Muscle of leg (tissue), 11 donors: ENCODE data around the gene RHEX. TPM values are rescaled to one million over a fixed set of nuclear protein-coding genes. Genes with fewer than 3 reads are reported as not detected.
"Not testable (repeated sequence)": the region's sequence is repeated elsewhere in the genome, so short reads cannot be mapped to it uniquely, and the experiment has no call there.

ENCODE experiments used
- DNase-seq: peaks from one replicate; pipeline ENCODE4 v3.0.0; 2013
- H3K27ac ChIP-seq: one replicate; pipeline ENCODE4 v1.5.1; 2013; ENCODE audit warnings: mild to moderate bottlenecking, low read length, control low read depth
- H3K27me3 ChIP-seq: one replicate; pipeline ENCODE4 v1.6.1; 2013; ENCODE audit warnings: low read length; ENCODE audit not compliant: control insufficient read depth, insufficient read depth
- H3K36me3 ChIP-seq: one replicate; pipeline ENCODE4 v1.6.1; 2013; ENCODE audit warnings: low read length; ENCODE audit not compliant: control insufficient read depth, insufficient read depth
- H3K4me1 ChIP-seq: one replicate; pipeline ENCODE4 v1.6.1; 2013; ENCODE audit warnings: low read length; ENCODE audit not compliant: control insufficient read depth, insufficient read depth
- H3K4me3 ChIP-seq: one replicate; pipeline ENCODE4 v1.5.1; 2013; ENCODE audit warnings: low read length, control low read depth
- H3K9me3 ChIP-seq: replicated peaks from 2 replicates; pipeline ENCODE4 v1.6.1; 2013; ENCODE audit warnings: low read depth, low read length; ENCODE audit not compliant: control insufficient read depth
- WGBS: methylation state at CpG from one replicate; pipeline ENCODE4 v1.1.5; 2013; ENCODE audit warnings: missing lambda C conversion rate; ENCODE audit not compliant: insufficient coverage; 5-methylcytosine and 5-hydroxymethylcytosine counted together
- polyA plus RNA-seq, 8 donors: library from polyadenylated mRNA; unstranded; fragments of 120-200 nt; gene quantifications; one replicate each; pipeline versions ENCODE4 v1.2.1 to v1.2.3, GENCODE V29; 2013; ENCODE audit warnings: inconsistent platforms in 1 of 8, low replicate concordance in 1 of 8; ENCODE audit not compliant: insufficient read length in 8 of 8, insufficient read depth in 1 of 8
- total RNA-seq: library from RNA; stranded (reverse); fragments of 120-200 nt; gene quantifications from one replicate; pipeline ENCODE4 v1.2.4, GENCODE V29; 2013

RHEX gene
- total and polyA plus RNA-seq, 9 donors, result 0.17 to 0.65 (median 0.36) TPM

DNA sequence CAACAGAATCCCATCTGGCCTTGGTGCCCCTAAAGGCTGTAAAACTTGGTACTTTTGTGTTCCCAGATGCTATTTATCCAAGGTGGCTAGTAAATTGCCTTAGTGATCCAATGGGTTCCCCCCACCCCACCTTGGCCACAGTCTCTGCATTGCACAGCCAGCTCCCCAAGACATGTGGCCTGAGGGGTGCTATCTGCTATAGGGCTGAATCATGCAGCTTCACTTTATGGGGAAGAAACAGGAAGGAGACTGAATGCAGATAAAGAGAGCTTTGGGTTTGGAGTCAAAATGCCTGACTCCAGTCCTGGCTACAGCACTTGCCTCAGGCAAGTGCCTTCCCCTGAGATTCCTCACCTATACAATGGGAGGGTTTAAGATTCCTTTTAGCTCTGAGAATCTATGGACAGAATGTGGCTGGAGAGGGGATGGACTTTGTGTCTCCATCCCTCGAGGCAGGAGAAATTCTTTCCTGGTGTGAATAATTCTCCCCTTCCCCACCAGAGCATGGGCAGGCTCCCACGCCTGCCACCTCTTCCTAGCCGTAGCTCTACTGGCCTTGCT, 6.5 kb downstream of the RHEX start:
- Histone ChIP-seq H3K27me3 (no peaks in the 10 kb centered on the region), H3K27ac (no peak overlapping the region), H3K4me3 (no peak overlapping the region), H3K9me3 (peaks cover 2% of the 10 kb centered on the region), H3K36me3 (no peaks in the 10 kb centered on the region), H3K4me1 (peaks cover 8% of the 10 kb centered on the region)
- DNase-seq, result no peak
- WGBS, result 92% methylated on average over 2 of the region's 3 CpGs

DNA sequence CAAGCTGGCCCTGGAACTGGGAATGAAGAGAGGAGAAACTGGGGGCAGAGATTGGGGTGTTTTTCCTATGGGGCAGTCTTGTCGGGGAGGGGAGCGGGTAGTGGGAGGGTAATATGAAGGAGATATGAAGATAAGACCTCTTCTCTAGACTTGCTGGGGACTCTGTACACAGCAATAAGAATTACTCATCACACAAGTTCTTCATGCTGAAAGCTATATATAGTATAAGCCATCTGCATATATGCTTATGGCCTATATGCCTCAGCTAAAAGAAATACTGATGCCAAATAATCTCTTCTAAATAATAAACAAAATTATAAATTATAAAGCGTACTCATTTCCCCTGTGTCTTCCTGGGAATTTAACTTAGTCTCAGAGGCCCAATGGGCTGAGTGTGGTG, 7.9 kb downstream of the RHEX start:
- no peaks in the 10 kb centered on the region for H3K36me3 ChIP-seq
- WGBS, result no CpG with 5 or more reads among the region's 3 CpGs
- no peak for DNase-seq
- H3K27me3 ChIP-seq, result no peaks in the 10 kb centered on the region
- no peak overlapping the region for H3K4me3 ChIP-seq
- H3K4me1 ChIP-seq, result peaks cover 8% of the 10 kb centered on the region
- H3K9me3 ChIP-seq, result peaks cover 2% of the 10 kb centered on the region
- H3K27ac ChIP-seq, result no peak overlapping the region

DNA sequence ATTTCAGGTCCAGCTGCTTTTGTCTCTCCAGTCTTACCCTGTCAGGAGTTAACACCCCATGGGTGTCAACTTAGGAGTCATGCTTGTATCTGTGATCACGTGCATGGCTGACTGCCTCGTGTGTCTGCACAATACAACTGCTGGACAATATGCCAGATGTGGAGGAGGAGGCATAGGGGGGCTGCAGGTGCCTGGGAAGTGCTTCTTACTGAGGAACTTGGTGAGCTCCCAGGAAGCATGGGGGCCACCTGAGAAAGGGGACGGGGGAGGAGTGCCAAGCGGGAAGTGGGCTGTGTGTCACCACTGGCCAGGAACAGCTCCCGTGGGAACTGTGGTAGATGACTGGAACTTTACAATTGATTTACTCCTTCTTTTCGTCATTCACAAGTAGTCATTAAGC, 9.5 kb downstream of the RHEX start:
- Histone ChIP-seq H3K9me3 (peaks cover 2% of the 10 kb centered on the region), H3K4me1 (peaks cover 8% of the 10 kb centered on the region), H3K27ac (no peak overlapping the region), H3K36me3 (no peaks in the 10 kb centered on the region), H3K4me3 (no peak overlapping the region), H3K27me3 (peaks cover under 1% of the 10 kb centered on the region)
- WGBS, result 38% methylated on average over 4 of the region's 6 CpGs
- DNase-seq, result peak; percentile 40

DNA sequence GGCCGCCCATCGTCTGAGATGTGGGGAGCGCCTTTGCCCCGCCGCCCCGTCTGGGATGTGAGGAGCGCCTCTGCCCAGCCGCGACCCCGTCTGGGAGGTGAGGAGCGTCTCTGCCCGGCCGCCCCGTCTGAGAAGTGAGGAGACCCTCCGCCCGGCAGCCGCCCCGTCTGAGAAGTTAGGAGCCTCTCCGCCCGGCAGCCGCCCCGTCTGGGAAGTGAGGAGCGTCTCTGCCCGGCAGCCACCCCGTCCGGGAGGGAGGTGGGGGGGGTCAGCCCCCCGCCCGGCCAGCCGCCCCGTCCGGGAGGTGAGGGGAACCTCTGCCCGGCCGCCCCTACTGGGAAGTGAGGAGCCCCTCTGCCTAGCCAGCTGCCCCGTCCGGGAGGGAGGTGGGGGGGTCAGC, 11.0 kb downstream of the RHEX start:
- DNase-seq, H3K27me3 ChIP-seq, H3K36me3 ChIP-seq, H3K4me3 ChIP-seq, H3K4me1 ChIP-seq, H3K9me3 ChIP-seq, H3K27ac ChIP-seq: not testable (repeated sequence)
- WGBS, result no CpG with 5 or more reads among the region's 35 CpGs

DNA sequence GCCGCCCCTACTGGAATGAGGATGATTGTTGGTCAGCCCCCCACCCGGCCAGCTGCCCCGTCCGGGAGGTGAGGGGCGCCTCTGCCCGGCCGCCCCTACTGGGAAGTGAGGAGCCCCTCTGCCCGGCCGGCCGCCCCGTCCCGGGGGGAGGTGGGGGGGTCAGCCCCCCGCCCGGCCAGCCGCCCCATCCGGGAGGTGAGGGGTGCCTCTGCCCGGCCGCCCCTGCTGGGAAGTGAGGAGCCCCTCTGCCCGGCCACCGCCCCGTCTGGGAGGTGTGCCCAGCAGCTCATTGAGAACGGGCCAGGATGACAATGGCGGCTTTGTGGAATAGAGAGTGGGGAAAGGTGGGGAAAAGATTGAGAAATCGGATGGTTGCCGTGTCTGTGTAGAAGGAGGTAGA, 11.5 kb downstream of the RHEX start:
- H3K9me3 ChIP-seq, H3K4me1 ChIP-seq, H3K36me3 ChIP-seq, DNase-seq, H3K27ac ChIP-seq, H3K4me3 ChIP-seq, H3K27me3 ChIP-seq: not testable (repeated sequence)
- 96% methylated on average over 11 of the region's 25 CpGs for WGBS

DNA sequence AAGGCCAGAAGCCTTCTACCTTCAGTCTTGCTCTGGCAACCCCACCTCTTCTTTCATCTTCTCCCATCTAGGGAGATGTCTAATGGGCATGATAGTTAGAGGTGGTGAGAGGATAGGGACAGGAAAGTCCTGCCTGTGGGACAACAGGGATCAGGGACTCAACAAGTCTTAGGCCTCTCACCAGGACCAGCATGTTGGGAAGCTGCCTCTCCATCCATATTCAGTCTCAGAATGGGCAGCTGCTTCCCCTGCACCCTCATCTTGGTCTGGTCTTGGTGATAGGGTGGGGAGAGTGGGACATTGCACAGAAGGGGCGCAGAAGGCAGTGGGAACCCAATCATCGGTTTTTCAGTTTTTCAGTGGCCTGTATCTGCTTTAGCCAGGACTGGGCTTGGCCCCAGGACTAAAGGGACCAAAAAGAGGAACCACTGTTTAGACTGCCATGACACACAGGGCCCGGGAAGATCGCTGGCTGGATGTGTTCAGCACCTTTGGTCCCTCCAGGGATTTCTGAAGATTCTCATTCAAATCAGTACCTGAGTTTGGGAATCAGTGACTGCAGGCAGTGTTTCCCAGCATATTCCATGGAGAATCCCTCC, 12.7 kb downstream of the RHEX start:
- no peak overlapping the region for H3K27ac ChIP-seq
- peaks cover 8% of the 10 kb centered on the region for H3K4me1 ChIP-seq
- no peak overlapping the region for H3K4me3 ChIP-seq
- no peaks in the 10 kb centered on the region for H3K36me3 ChIP-seq
- H3K27me3 ChIP-seq, result peaks cover 4% of the 10 kb centered on the region
- H3K9me3 ChIP-seq, result peaks cover 2% of the 10 kb centered on the region
- no peak for DNase-seq
- WGBS, result 88% methylated on average over 4 of the region's 4 CpGs

DNA sequence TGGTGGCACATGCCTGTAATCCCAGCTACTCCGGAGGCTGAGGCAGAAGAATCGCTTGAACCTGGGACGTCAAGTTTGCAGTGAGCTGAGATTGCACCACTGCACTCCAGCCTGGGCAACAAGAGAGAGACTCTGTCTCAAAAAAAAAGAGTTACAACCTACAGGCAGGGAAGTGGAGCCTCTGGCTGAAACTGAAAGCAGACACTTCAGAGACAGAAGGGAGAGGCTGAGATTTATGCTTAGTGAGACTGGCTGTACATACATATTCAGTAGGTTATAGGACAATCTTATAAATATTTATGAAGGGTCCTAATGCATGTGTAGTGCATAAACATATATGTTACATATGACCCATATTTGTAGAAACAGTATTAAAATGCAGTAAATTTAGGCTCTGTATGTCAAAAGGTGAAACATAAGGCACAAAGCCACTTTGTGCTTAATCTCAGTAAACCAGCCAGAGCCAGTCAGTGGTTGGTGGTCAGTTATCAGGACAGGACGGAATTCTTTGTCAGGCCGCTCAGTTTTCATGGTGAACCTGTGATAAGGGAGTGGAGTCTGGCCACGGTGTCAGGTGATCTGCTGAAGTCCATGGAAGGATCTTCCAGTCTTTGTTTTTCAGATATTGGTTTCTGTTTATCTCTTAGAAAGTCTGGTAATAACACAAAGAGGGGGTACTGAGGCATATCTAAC, 13.7 kb downstream of the RHEX start:
- H3K4me1 ChIP-seq, result peaks cover 3% of the 10 kb centered on the region
- no peak overlapping the region for H3K4me3 ChIP-seq
- no peak for DNase-seq
- H3K9me3 ChIP-seq, result peaks cover 2% of the 10 kb centered on the region
- H3K36me3 ChIP-seq, result no peaks in the 10 kb centered on the region
- no peak overlapping the region for H3K27ac ChIP-seq
- WGBS, result 70% methylated on average over 4 of the region's 6 CpGs
- peaks cover 4% of the 10 kb centered on the region for H3K27me3 ChIP-seq

DNA sequence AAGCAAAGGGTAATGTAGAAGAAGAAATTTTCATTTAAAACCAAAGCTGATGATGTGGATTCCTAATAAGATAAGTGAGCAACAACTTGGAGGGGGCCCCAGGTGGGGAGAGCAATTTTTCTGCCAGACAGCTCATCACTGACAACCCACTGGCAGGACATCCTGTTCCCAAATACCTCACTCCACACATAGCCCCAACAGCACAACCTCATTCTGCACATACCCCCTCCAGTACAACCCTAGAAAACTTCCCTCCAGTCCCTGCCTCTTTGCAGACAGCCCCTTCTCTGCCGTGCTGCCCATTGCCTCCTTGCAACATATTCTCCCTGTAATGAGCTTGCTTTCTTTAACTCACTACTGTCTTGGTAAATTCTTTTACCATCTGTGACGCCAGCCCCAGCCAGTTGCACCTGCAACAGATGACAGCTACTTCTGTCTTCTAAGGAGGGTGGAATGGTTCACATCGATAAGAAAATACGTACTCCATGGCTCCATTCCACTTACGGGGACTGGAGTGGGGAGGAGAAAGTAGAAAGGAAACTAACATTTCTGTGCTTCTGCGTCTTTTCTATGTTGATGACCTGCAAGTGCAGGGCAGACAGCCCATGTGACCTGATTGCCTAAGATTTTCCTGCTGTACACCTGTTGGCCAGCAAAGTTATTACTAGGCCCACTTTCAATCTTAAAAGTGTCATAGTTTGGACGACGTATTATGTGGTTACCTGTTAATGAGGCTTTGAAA, 14.7 kb downstream of the RHEX start:
- H3K4me3 ChIP-seq, result no peak overlapping the region
- no peak overlapping the region for H3K27ac ChIP-seq
- H3K27me3 ChIP-seq, result peaks cover 4% of the 10 kb centered on the region
- no peaks in the 10 kb centered on the region for H3K4me1 ChIP-seq
- peaks cover 2% of the 10 kb centered on the region for H3K9me3 ChIP-seq
- no peak for DNase-seq
- WGBS, result 39% methylated on average over 4 of the region's 8 CpGs
- H3K36me3 ChIP-seq, result no peaks in the 10 kb centered on the region

DNA sequence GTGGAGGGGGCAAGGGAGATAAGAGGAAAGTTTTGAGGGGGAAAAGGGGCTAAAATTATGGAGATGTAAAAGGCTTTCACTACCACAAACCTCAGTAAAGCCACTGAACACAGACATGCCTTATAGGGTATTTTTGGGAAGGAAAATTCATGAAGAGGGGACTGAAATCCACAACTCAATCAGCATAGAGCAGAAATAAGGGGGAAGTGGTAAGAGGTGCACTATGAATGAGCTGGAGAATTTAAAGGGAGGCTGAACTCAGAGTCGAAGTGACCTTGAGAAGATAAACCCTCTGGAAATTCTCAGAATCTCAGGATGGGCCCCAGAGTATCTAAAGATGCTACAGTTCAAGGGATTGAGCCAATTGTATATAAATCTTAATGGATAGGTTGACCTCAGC, 15.3 kb downstream of the RHEX start:
- no peaks in the 10 kb centered on the region for H3K9me3 ChIP-seq
- no peaks in the 10 kb centered on the region for H3K4me1 ChIP-seq
- no peak for DNase-seq
- H3K27ac ChIP-seq, result no peak overlapping the region
- no peak overlapping the region for H3K4me3 ChIP-seq
- H3K27me3 ChIP-seq, result peaks cover 4% of the 10 kb centered on the region
- H3K36me3 ChIP-seq, result no peaks in the 10 kb centered on the region
- WGBS, result 67% methylated on average over 1 of the region's 1 CpG

DNA sequence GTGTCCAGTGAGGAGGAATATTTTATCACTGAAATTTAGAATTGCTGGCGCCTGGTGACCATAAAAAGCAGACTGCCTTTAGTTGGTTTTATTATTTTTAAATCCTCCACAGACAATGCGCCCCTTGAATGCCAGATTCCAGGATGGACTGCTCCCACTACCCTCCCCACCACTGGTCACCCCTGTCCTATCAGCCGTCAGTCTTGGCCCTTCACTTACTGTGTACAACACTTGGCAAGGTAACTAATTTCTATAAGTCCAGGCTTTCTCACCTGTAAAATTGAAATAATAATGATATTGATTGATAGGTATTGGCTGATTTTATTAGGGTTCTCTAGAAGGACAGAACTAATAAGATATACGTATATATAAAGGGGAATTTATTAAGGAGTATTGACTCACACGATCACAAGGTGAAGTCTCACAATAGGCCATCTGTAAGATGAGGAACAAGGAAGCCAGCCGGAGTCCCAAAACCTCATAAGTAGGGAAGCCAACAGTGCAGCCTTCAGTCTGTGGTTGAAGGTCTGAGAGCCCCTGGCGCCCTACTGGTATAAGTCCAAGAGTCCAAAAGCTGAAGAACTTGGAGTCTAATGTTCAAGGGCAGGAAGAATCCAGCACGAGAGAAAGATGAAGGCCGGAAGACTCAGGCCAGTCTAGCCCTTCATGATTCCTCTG, 17.8 kb downstream of the RHEX start:
- Histone ChIP-seq H3K27ac (no peak overlapping the region), H3K4me3 (no peak overlapping the region), H3K27me3 (peaks cover 4% of the 10 kb centered on the region), H3K9me3 (no peaks in the 10 kb centered on the region), H3K36me3 (no peaks in the 10 kb centered on the region), H3K4me1 (no peaks in the 10 kb centered on the region)
- WGBS, result 73% methylated on average over 5 of the region's 9 CpGs
- DNase-seq, result no peak
